Thymus (tissue), 11 donors: ENCODE results near the gene PCBP3. TPM values are rescaled to one million over a fixed set of nuclear protein-coding genes. Genes with fewer than 3 reads are reported as not detected.

Experiments used
- DNase-seq, 9 donors: peaks; one replicate each; pipeline ENCODE4 v3.0.0-alpha.2; 2013; ENCODE audit warnings: low spot score in 9 of 9, low read depth in 6 of 9, missing footprints in 1 of 9
- H3K27ac ChIP-seq, 2 donors: one replicate each; pipeline ENCODE4 v1.5.1; 2013; ENCODE audit warnings: control low read depth in 1 of 2, low read depth in 1 of 2, low read length in 1 of 2, mild to moderate bottlenecking in 1 of 2, moderate library complexity in 1 of 2
- H3K27me3 ChIP-seq, 2 donors: one replicate each; pipeline ENCODE4 v1.5.1; 2013; ENCODE audit warnings: low read length in 1 of 2; ENCODE audit not compliant: control insufficient read depth in 2 of 2, insufficient read depth in 1 of 2
- H3K36me3 ChIP-seq, 2 donors: one replicate each; pipeline ENCODE4 v1.5.1; 2013; ENCODE audit warnings: low read length in 1 of 2, mild to moderate bottlenecking in 1 of 2, moderate library complexity in 1 of 2; ENCODE audit not compliant: control insufficient read depth in 2 of 2, insufficient read depth in 2 of 2
- H3K4me1 ChIP-seq, 2 donors: one replicate each; pipeline ENCODE4 v1.5.1; 2013; ENCODE audit warnings: low read length in 2 of 2; ENCODE audit not compliant: control insufficient read depth in 2 of 2, insufficient read depth in 2 of 2
- H3K4me3 ChIP-seq, 2 donors: one replicate each; pipeline ENCODE4 v1.5.1; 2013; ENCODE audit warnings: low read length in 2 of 2, control low read depth in 1 of 2, mild to moderate bottlenecking in 1 of 2
- H3K9me3 ChIP-seq, 2 donors: one replicate each; pipeline ENCODE4 v1.5.1; 2013; ENCODE audit warnings: low read length in 1 of 2, mild to moderate bottlenecking in 1 of 2; ENCODE audit not compliant: control insufficient read depth in 2 of 2, insufficient read depth in 1 of 2
- WGBS: extraction: QIAGEN DNeasy Blood & Tissue Kit; methylation state at CpG from one replicate; pipeline ENCODE4 v1.1.7; 2013; 5-methylcytosine and 5-hydroxymethylcytosine counted together
- polyA plus RNA-seq: library from polyadenylated mRNA; stranded (reverse); fragments of 200-250 nt; gene quantifications from one replicate; pipeline ENCODE4 v1.2.3, GENCODE V29; 2013
- total RNA-seq: library from RNA; stranded (reverse); fragments of 120-200 nt; gene quantifications from one replicate; pipeline ENCODE4 v1.2.4, GENCODE V29; 2013
- donor health status: healthy.

The PCBP3 gene
- total and polyA plus RNA-seq, 2 donors, result 12.8 to 44.9 TPM

DNA sequence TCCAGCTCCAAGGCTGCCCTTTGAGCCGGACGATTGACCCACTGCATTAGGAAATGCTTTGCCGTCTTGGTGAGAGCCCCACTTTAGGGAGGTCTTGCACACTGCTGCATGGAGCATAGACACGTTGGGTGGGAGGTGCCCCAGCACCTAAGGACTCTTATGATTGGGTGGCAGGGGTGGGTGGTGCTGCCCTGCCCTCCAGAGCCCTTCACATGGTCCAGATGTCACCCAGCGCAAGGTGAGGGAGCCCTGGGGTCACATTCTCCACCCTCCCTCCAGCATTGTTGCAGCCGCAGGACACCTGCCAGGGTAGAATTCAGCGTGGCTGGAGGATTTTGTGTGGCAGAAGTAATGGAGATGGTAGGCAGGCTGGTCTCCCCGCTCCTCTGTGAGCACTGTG, 200.7 kb downstream of the PCBP3 start:
- Histone ChIP-seq H3K9me3 (peaks cover 3 to 9% of the 10 kb centered on the region in 2 donors), H3K4me1 (peaks cover 0 to 17% of the 10 kb centered on the region in 2 donors), H3K4me3 (no peak overlapping the region), H3K27ac (no peak overlapping the region), H3K36me3 (no peaks in the 10 kb centered on the region), H3K27me3 (no peaks in the 10 kb centered on the region)
- no peak for DNase-seq
- 98% methylated on average over 8 of the region's 8 CpGs for WGBS

GRCh38 chr21:45845063-45845769, 201.7 kb downstream of the PCBP3 start:
- Histone ChIP-seq H3K27ac (peak overlapping the region in 1 of 2 donors; percentile 58), H3K27me3 (no peaks in the 10 kb centered on the region), H3K4me1 (peaks cover 0 to 17% of the 10 kb centered on the region in 2 donors), H3K9me3 (peaks cover 3 to 9% of the 10 kb centered on the region in 2 donors), H3K4me3 (no peak overlapping the region), H3K36me3 (peaks cover 5 to 8% of the 10 kb centered on the region in 2 donors)
- 88% methylated on average over 12 of the region's 12 CpGs for WGBS
- peak in 5 of 9 donors; percentile 13 to 64 (median 19) for DNase-seq

- Histone ChIP-seq H3K9me3 (peaks cover 3 to 4% of the 10 kb centered on the region in 2 donors), H3K27ac (no peak overlapping the region), H3K27me3 (no peaks in the 10 kb centered on the region), H3K4me3 (no peak overlapping the region), H3K4me1 (peaks cover 0 to 17% of the 10 kb centered on the region in 2 donors), H3K36me3 (peaks cover 7 to 9% of the 10 kb centered on the region in 2 donors)
- WGBS, result 87% methylated on average over 3 of the region's 3 CpGs
- DNase-seq, result no peak
These were observed 202.2 kb downstream of the PCBP3 start for GRCh38 chr21:45845770-45846090.

DNA sequence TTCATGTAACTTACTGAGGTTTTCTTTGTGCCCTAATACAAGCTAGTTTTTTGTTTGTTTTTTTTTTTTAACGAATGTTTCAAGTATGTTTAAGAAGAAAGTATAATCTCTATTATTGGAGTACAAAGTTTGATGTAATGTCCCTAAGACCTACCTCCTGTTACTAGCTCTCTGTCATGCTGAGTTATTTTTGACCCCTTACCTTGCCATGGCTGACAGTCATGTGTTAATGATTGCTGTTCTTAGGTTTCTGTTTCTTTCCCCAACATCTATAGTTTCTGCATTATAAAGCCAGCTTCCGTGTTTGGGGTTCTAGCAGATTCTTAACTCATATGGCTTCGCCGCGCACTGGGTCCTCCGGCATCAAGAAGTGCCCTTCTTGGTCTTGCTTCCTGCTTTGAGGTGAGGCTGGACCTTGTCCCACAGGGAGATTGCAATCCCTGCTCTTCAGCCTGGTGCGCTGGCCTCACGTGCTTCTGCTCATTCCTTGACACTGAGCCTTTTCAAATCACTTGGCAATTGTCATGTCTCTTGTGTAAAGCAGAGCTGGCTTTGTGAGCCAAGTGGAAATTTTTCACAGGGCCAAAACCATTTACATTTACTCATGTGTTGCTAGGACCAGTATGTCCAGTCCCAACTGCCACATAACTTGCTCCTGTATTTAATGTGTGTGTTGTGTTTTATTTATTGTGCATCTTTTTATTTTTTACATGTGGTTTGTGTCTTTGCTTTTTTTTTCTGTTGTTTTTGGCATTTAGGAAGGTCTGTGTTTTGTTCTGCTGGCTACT, 203.0 kb downstream of the PCBP3 start:
- Histone ChIP-seq H3K4me1 (peaks cover 0 to 17% of the 10 kb centered on the region in 2 donors), H3K9me3 (no peaks in the 10 kb centered on the region), H3K27ac (no peak overlapping the region), H3K4me3 (no peak overlapping the region), H3K27me3 (no peaks in the 10 kb centered on the region), H3K36me3 (peaks cover 7 to 9% of the 10 kb centered on the region in 2 donors)
- DNase-seq, result no peak
- WGBS, result 95% methylated on average over 8 of the region's 8 CpGs

DNA sequence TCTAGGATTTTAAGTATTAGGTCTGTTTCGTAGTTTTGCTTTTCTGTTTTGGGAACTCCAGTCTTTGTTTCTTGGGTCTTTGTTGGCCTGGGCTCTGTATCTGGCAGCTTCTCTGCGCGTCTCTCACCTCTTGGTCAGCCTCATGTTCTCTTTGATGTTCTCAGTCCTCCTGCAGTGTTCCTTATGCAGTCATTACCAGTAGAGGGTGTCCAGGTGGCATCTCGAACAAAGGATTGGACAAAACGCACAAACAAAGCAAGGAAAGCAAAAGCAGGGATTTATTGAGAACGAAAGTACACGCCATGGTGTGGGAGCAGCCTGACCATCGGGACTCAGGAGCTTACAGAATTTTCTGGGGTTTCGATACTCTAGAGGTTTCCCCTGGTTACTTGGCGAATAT, 204.3 kb downstream of the PCBP3 start:
- no peaks in the 10 kb centered on the region for H3K9me3 ChIP-seq
- no peak for DNase-seq
- no peaks in the 10 kb centered on the region for H3K27me3 ChIP-seq
- H3K4me3 ChIP-seq, result no peak overlapping the region
- H3K27ac ChIP-seq, result no peak overlapping the region
- peaks cover 0 to 18% of the 10 kb centered on the region in 2 donors for H3K4me1 ChIP-seq
- H3K36me3 ChIP-seq, result peaks cover 11 to 15% of the 10 kb centered on the region in 2 donors
- WGBS, result 98% methylated on average over 10 of the region's 10 CpGs

DNA sequence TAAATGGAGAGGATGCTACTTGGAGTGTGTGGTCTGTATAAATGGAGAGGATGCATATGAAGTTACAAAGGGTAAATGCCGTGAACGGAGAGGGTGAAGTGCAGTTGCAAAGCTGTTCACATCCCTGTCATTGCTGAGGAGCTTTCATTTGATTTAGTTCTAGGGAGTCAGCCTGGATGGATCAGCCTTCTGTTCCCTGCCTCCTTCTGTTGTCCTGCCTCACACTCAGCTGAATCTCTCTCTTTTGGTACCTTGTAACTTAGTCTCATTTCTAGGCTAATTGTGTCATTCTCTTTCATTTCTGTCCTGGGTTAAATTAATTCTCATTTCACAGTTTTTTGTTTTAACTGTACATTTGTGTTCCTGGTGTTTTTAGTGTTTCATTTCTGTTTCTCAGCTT, 204.8 kb downstream of the PCBP3 start:
- Histone ChIP-seq H3K27ac (no peak overlapping the region), H3K4me3 (no peak overlapping the region), H3K4me1 (peaks cover 0 to 20% of the 10 kb centered on the region in 2 donors), H3K27me3 (no peaks in the 10 kb centered on the region), H3K36me3 (peaks cover 14 to 19% of the 10 kb centered on the region in 2 donors), H3K9me3 (no peaks in the 10 kb centered on the region)
- 97% methylated on average over 2 of the region's 2 CpGs for WGBS
- DNase-seq, result no peak

DNA sequence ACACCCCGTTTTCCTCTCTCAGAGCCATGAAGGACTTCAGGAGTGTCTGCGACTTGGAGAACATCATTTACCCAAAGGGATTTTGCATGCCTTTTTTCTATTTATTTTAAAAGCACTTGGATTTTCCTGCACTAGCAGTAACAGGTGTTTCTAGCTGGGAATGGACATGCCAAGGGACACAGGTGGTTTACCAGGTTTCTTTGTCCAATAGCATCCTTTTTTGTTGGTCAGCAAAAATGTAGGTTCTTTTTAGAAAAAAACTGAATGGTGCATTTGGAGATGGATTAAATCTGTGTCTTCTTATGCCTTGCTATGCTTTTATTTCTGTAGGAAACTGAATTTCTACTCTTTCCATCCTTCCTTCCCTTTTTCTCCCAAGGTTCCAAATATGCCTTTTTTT, 205.3 kb downstream of the PCBP3 start:
- no peaks in the 10 kb centered on the region for H3K9me3 ChIP-seq
- 92% methylated on average over 2 of the region's 2 CpGs for WGBS
- DNase-seq, result no peak
- H3K36me3 ChIP-seq, result peaks cover 14 to 22% of the 10 kb centered on the region in 2 donors
- H3K27ac ChIP-seq, result no peak overlapping the region
- peaks cover 0 to 20% of the 10 kb centered on the region in 2 donors for H3K4me1 ChIP-seq
- no peaks in the 10 kb centered on the region for H3K27me3 ChIP-seq
- H3K4me3 ChIP-seq, result no peak overlapping the region

GRCh38 chr21:45849651-45850050, 206.1 kb downstream of the PCBP3 start:
- peaks cover 17 to 23% of the 10 kb centered on the region in 2 donors for H3K36me3 ChIP-seq
- no peaks in the 10 kb centered on the region for H3K27me3 ChIP-seq
- DNase-seq, result no peak
- H3K9me3 ChIP-seq, result no peaks in the 10 kb centered on the region
- peaks cover 0 to 17% of the 10 kb centered on the region in 2 donors for H3K4me1 ChIP-seq
- H3K4me3 ChIP-seq, result no peak overlapping the region
- 93% methylated on average over 10 of the region's 10 CpGs for WGBS
- no peak overlapping the region for H3K27ac ChIP-seq

DNA sequence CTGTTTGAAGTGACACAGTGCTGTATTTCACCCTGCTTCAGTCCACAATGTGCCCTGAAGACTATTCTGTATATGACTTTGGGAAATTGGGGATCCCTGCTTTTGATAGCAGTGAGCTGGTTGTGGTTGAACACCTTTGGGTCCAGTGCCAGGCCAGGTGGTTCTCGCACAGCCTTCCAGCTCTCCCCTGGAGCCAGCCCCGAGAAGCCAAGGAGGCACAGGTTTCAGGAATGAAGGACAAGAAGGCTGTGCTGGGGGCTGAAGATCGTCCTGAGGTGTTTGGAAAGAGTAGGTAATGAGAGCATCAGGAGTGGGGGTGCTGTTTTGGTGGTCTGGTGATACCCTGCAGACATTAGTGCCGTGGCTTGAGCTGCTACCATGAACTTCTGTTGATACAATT, 206.7 kb downstream of the PCBP3 start:
- H3K27me3 ChIP-seq, result no peaks in the 10 kb centered on the region
- no peak overlapping the region for H3K27ac ChIP-seq
- H3K4me3 ChIP-seq, result no peak overlapping the region
- peaks cover 0 to 18% of the 10 kb centered on the region in 2 donors for H3K4me1 ChIP-seq
- no peak for DNase-seq
- H3K9me3 ChIP-seq, result no peaks in the 10 kb centered on the region
- 96% methylated on average over 4 of the region's 4 CpGs for WGBS
- H3K36me3 ChIP-seq, result peaks cover 17 to 28% of the 10 kb centered on the region in 2 donors
